LNCaP clone FGC (cell line): ENCODE measurements around the gene LY9.

ENCODE experiments used
- DNase-seq: peaks from one replicate; pipeline ENCODE4 v3.0.0-alpha.2; 2011; ENCODE audit warnings: low read depth
- H3K4me3 ChIP-seq: 2 replicates; pipeline ENCODE4 v1.5.1; 2011; ENCODE audit warnings: mild to moderate bottlenecking, low read depth, low read length, control low read depth
- TF ChIP-seq, protein P1 (sequence below): IDR thresholded peaks from 2 replicates; pipeline ENCODE4 v1.5.1; 2012; ENCODE audit warnings: mild to moderate bottlenecking; ENCODE audit not compliant: control insufficient read depth, insufficient read depth; ENCODE audit errors: extremely low read depth

The LY9 gene

DNA sequence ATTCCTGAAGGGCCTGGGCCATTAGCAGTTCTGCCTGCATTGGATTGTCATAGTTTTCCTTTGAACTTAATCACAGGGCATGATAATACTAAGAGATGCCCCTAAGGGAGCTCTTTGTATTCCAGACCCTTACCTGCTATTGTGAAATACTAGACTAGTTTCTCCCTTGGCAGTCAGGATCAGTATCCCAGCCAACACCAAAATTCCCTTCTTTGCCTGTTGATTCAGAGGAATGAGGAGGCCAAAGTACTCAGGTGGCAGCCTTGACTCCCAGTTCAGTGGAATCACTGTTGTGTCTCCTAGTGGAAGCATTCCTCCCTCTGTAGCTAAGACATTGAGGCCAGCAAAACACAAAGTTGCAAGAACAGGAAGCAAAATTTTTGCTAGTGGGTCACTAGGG is 36.2 kb upstream of the LY9 start:
- no peak overlapping the region for H3K4me3 ChIP-seq
- TF ChIP-seq, protein P1, sequence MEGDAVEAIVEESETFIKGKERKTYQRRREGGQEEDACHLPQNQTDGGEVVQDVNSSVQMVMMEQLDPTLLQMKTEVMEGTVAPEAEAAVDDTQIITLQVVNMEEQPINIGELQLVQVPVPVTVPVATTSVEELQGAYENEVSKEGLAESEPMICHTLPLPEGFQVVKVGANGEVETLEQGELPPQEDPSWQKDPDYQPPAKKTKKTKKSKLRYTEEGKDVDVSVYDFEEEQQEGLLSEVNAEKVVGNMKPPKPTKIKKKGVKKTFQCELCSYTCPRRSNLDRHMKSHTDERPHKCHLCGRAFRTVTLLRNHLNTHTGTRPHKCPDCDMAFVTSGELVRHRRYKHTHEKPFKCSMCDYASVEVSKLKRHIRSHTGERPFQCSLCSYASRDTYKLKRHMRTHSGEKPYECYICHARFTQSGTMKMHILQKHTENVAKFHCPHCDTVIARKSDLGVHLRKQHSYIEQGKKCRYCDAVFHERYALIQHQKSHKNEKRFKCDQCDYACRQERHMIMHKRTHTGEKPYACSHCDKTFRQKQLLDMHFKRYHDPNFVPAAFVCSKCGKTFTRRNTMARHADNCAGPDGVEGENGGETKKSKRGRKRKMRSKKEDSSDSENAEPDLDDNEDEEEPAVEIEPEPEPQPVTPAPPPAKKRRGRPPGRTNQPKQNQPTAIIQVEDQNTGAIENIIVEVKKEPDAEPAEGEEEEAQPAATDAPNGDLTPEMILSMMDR = no peak
- no peak for DNase-seq

- no peak overlapping the region for H3K4me3 ChIP-seq
- TF ChIP-seq, protein P1 = no peak
- DNase-seq = no peak
Observed at GRCh38 chr1:160761046-160761445, 34.9 kb upstream of the LY9 start.

GRCh38 chr1:160761886-160762285 is 34.1 kb upstream of the LY9 start:
- TF ChIP-seq, protein P1 = no peak
- DNase-seq = no peak
- H3K4me3 ChIP-seq = no peak overlapping the region

DNA sequence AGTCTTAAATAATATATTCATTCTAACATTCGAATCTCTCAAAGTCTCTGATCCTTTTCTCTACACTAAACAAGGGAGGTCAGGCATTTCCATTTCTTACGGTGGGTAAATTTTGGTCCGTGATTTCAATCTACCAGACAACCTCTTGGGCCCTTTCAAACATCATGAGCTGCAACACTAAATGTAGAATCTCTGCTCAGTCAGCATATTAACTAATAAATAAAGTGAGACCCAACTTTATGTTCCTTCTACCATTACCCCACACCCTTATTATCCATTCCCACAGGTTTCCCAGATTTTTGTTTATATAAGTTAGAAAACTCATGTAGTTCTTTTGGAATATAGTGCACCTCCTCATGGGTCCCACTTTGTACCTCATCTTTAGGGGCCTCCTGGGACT is 32.0 kb upstream of the LY9 start:
- no peak overlapping the region for H3K4me3 ChIP-seq
- TF ChIP-seq, protein P1 = no peak
- no peak for DNase-seq

DNA sequence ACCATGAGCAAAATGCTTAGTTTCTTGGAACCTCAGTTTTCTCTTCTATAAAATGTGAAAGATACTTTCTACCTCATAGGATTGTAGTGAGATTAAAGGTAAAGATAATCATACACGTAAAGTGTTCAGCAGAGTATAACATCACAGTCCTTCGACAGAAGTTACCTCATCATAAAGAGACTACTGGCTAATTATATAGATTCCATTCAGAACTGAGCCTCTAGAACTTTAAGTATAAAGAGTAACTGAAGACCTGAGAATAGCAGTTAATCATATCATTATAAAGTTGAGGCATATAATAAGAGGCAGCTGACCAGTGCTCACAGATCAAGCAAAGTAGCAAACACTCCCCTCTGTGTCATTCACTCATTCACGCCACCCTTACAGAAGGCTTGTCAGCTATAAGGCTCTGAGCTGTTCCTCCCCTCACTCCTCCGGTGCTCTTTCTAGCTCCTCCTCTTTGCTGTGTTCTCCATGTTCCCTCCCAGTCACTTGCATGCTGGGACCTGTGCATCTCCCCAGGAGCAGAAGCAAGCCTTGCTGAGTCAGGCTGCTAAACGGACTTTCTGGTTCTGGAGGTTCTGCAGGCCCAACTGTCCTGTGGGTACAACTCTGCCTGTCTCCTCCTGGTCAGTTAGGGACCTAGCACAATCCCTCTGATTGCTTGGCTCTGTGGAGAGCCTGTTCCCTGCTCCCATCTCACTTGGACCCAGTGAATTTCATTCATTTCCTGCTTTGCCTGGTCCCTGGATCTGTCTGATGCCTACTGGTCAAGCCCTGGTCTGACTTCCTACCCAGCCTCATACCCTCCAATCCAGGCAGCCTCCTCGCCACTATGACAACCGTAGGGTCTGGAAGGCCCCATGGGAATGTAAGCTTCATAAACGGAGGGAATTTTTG is 28.3 kb upstream of the LY9 start:
- H3K4me3 ChIP-seq = no peak overlapping the region
- TF ChIP-seq, protein P1 = no peak
- no peak for DNase-seq

DNA sequence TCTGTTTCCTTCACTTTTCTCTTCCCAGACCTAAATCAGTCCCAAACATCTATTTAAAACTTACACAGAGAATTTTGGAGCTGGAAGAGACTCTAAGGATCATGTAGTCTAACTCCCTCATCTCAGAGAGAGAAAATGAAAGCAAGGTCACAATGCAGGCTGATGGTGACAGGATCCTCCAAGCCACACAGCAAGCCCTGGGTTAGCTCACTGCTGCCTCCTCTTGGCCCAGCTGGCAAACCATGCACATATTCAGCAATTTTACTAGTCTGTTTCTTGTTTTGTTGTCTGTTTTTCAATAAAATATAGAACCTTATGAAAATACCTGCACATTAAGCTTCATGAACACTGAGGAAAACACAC is 27.7 kb upstream of the LY9 start:
- TF ChIP-seq, protein P1 = peak; percentile 41; the same call in 1 of the 2 replicates
- DNase-seq = no peak
- no peak overlapping the region for H3K4me3 ChIP-seq

- no peak overlapping the region for H3K4me3 ChIP-seq
- TF ChIP-seq, protein P1 = no peak
- no peak for DNase-seq
Observed at GRCh38 chr1:160772331-160772730, 23.6 kb upstream of the LY9 start.
